PC-9 (cell line): ENCODE results near the gene PRKCA.

Source experiments
- CTCF ChIP-seq: fragments of 200-600 bp; sonication (generic); conservative IDR thresholded peaks from 2 replicates; pipeline ENCODE4 v1.6.1; 2017; ENCODE audit warnings: mixed run types, antibody characterized with exemption, mild to moderate bottlenecking, moderate library complexity
- EZH2 ChIP-seq: fragments of 200-600 bp; sonication (generic); IDR thresholded peaks from 2 replicates; pipeline ENCODE4 v1.8.0; 2017; ENCODE audit warnings: antibody characterized with exemption, low read depth

DNA sequence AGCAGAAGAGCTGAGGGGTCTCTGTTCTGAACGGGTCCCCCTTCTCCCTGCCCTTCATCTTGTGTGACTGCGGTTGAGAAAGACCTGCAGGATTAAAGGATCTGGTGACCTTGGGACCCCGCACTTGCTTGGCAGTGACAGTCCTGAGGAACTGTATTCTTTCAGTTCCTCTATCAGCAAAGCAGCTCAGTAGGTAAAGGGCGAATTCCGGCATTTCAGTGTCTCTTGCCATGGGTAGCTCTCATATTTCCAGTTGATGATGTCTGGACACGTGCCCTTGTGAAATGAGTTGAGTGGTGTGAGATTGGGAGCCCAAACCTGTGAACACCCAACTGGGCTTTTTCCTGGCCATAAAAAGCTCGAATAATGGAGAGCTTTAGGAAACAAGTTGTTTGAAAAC is 135.7 kb downstream of the PRKCA start:
- TF ChIP-seq CTCF = no peak
- TF ChIP-seq EZH2 = no peak
